Measurements from ENCODE around the gene TMEM30B.

TMEM30B gene

DNA sequence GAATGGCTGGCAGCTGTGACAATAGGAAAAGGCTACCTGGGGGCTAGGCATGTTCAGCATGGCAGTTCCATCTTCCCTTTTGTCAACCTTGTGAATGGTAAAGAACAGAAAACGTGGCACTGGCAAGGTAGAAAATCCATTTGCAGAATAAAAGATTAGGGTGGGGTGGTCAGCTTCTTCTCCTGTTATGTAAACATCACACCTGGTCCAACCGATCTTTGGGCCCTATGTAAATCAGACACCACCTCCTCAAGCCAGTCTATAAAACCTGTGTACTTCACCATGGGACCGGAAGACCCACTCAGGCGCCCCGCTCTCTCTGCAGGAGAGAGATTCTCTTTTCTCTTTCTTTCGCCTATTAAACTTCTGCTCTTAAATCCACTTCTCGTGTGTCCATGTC, 19.6 kb upstream of the TMEM30B start (continued):
- TF ChIP-seq PRDM2 (tag by site-specific recombination; IDR thresholded peaks at IDR 0.05; ENCODE audit: borderline replicate concordance): no peak
- no peak for TF ChIP-seq ZNF18 (tag by site-specific recombination; IDR thresholded peaks at IDR 0.05)
- TF ChIP-seq ZNF544 (tag by site-specific recombination; IDR thresholded peaks at IDR 0.05): no peak
- no peak for TF ChIP-seq ZSCAN16 (tag by site-specific recombination; IDR thresholded peaks at IDR 0.05)
- TF ChIP-seq TSHZ1 (tag by site-specific recombination; IDR thresholded peaks at IDR 0.05; ENCODE audit: borderline replicate concordance): no peak

DNA sequence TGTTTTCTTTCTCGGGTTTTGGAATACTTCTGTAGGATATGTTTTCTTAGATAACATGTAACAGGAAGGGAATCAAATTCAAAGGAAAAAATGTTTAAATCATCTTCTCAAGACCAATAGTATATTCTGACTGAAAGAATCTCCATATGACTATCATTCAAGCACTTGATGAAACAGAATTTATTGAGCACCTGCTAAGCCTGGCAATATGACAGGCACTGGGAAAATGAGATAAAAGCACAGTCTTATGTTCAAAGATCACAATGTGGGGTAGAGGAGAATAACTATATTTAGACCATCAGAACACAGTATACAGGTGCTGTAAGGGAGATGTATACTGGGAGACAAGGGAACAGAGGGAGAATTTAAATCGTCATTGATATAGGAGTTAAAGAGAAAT, 19.1 kb upstream of the TMEM30B start:
- H3K4me3 ChIP-seq (ENCODE audit: low read depth, low read length): no peak overlapping the region
- no peak overlapping the region for H3K27ac ChIP-seq (ENCODE audit: extremely low read depth, low read depth, low read length)
- CTCF ChIA-PET: interaction anchor here (0.6 kb wide), 1 partner anchor 171 kb away, joined by 3 read pairs; no protein-coding TSS in a partner anchor
- POLR2A ChIA-PET: no interaction called here
- no peaks in the 10 kb centered on the region; the same call in 1 of the 2 replicates for H3K9me3 ChIP-seq (ENCODE audit: control insufficient read depth, insufficient read depth, low read depth, low read length)
- TF ChIP-seq ZNF776 (tag by site-specific recombination; IDR thresholded peaks at IDR 0.05; ENCODE audit: borderline replicate concordance) (no peak), ZFP37 (tag by site-specific recombination; IDR thresholded peaks at IDR 0.05) (no peak), ZBTB7A (tag by site-specific recombination; IDR thresholded peaks at IDR 0.05; ENCODE audit: low read depth) (no peak), ZNF155 (tag by site-specific recombination; IDR thresholded peaks at IDR 0.05) (no peak)
- no peaks in the 10 kb centered on the region for H3K4me1 ChIP-seq (ENCODE audit: control insufficient read depth, insufficient read depth, low read length)
- H3K36me3 ChIP-seq (ENCODE audit: control insufficient read depth in 2 of 2, insufficient read depth in 1 of 2, low read length in 2 of 2): no peaks in the 10 kb centered on the region

DNA sequence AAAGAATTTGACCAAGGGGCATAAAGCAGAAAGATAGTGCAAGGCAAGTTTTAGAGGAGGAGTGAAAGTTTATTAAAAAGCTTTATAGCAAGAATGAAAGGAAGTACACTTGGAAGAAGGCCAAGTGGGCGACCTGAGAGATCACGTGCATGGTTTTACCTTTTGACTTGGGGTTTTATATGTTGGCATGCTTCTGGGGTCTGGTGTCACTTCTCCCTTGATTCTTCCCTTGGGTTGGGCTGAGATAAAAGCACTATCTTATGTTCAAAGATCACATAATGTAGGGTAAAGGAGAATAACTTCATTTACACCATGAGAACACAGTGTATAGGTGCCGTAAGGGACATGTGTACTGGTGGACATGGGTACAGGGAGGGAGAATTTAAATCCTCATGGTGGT, 17.7 kb upstream of the TMEM30B start:
- no peak for TF ChIP-seq KLF10 (tag by site-specific recombination; IDR thresholded peaks at IDR 0.05)
- POLR2A ChIA-PET: no interaction called here
- CTCF ChIA-PET: interaction anchor here (1.2 kb wide), 1 partner anchor 25 kb away, joined by 3 read pairs; no protein-coding TSS in a partner anchor
- Histone ChIP-seq H3K4me3 (ENCODE audit: low read depth, low read length) (no peak overlapping the region), H3K4me1 (ENCODE audit: control insufficient read depth, insufficient read depth, low read length) (no peaks in the 10 kb centered on the region), H3K27ac (ENCODE audit: extremely low read depth, low read depth, low read length) (no peak overlapping the region), H3K36me3 (ENCODE audit: control insufficient read depth in 2 of 2, insufficient read depth in 1 of 2, low read length in 2 of 2) (no peaks in the 10 kb centered on the region), H3K9me3 (ENCODE audit: control insufficient read depth, insufficient read depth, low read depth, low read length) (no peaks in the 10 kb centered on the region)
